SW 1271 (cell line): Measurements from ENCODE around the gene RBM39.
A peak's percentile ranks its signal among the peaks of the same experiment; 100 is the strongest.
"Not testable (repeated sequence)": the region's sequence is repeated elsewhere in the genome, so short reads cannot be mapped to it uniquely, and the experiment has no call there.

Source experiments
- DNase-seq, 2 experiments: peaks; one replicate each; lab custom pipeline; 2025; lab: John Stamatoyannopoulos, UW

Gene RBM39

GRCh38 chr20:35741892-35742740 is at the start of gene RBM39:
Gene RBM39, minus strand, starts transcription at chr20:35742260. Its CDS starts 1,386 bp downstream, at chr20:35740874.
- peak; percentile 100 for DNase-seq

- DNase-seq, result no peak
These were observed 49.8 kb upstream of the RBM39 start for GRCh38 chr20:35791821-35792220.

GRCh38 chr20:35791097-35791496 is 49.0 kb upstream of the RBM39 start:
- no peak for DNase-seq

- no peak for DNase-seq
These were observed 46.7 kb upstream of the RBM39 start for GRCh38 chr20:35788796-35789195.

GRCh38 chr20:35785541-35785940 is 43.5 kb upstream of the RBM39 start:
- not testable (repeated sequence) for DNase-seq

GRCh38 chr20:35783811-35784210 is 41.8 kb upstream of the RBM39 start:
- not testable (repeated sequence) for DNase-seq

GRCh38 chr20:35776513-35777101 is 34.5 kb upstream of the RBM39 start:
- DNase-seq, result no peak

GRCh38 chr20:35774391-35774790 is 32.3 kb upstream of the RBM39 start:
- DNase-seq, result no peak

- no peak for DNase-seq
These were observed 31.2 kb upstream of the RBM39 start for GRCh38 chr20:35773154-35773751.

GRCh38 chr20:35772563-35773058 is 30.6 kb upstream of the RBM39 start:
- DNase-seq, result no peak

GRCh38 chr20:35771689-35772562 is 29.9 kb upstream of the RBM39 start, which contains the start of gene PHF20:
Gene PHF20, plus strand, starts transcription at chr20:35772015. Its CDS starts 29,508 bp downstream, at chr20:35801523.
- peak; percentile 97 to 99 for DNase-seq

- DNase-seq, result no peak
These were observed 29.3 kb upstream of the RBM39 start for GRCh38 chr20:35771367-35771688.

- DNase-seq, result peak; percentile 91 to 97
These were observed 26.9 kb upstream of the RBM39 start for GRCh38 chr20:35768731-35769664.

GRCh38 chr20:35767683-35768481 is 25.8 kb upstream of the RBM39 start:
- DNase-seq, result no peak

GRCh38 chr20:35766843-35767242 is 24.8 kb upstream of the RBM39 start:
- no peak for DNase-seq

GRCh38 chr20:35764936-35765335 is 22.9 kb upstream of the RBM39 start:
- DNase-seq, result not testable (repeated sequence)

- DNase-seq, result no peak
These were observed 20.4 kb upstream of the RBM39 start for GRCh38 chr20:35762461-35762860.

- not testable (repeated sequence) for DNase-seq
These were observed 19.5 kb upstream of the RBM39 start for GRCh38 chr20:35761548-35761947.

- no peak for DNase-seq
These were observed 15.1 kb upstream of the RBM39 start for GRCh38 chr20:35757098-35757705.
